Caco-2 (cell line): ENCODE measurements around the gene WDR4. TPM values are rescaled to one million over a fixed set of nuclear protein-coding genes. Genes with fewer than 3 reads are reported as not detected.
"Not testable (repeated sequence)": the region's sequence is repeated elsewhere in the genome, so short reads cannot be mapped to it uniquely, and the experiment has no call there.

Experiments
- BruUV-seq: library from RNA; stranded (reverse); fragments of 400-500 nt; replicated peaks from 2 replicates; lab custom pipeline; 2021; lab: Mats Ljungman, UMichigan
- CTCF ChIA-PET: fragments of 300-600 bp; sonication (Branson Sonifier 250); formaldehyde crosslinking; loops from one replicate; lab custom pipeline; 2022; ENCODE audit warnings: antibody characterized with exemption; lab: Charles Lee
- POLR2A ChIA-PET: fragments of 300-600 bp; sonication (Branson Sonifier 250); formaldehyde crosslinking; loops from one replicate; lab custom pipeline; 2022; ENCODE audit warnings: antibody characterized with exemption; lab: Charles Lee
- DNase-seq, 2 experiments: peaks; one replicate each; pipeline versions ENCODE4 v3.0.0 to v3.0.0-alpha.2; 2020 to 2022
- H3K27me3 ChIP-seq: replicated peaks from 2 replicates; pipeline ENCODE4 v1.6.0; 2011; ENCODE audit warnings: low read length; ENCODE audit not compliant: control insufficient read depth, insufficient read depth
- H3K36me3 ChIP-seq: 2 replicates; pipeline ENCODE4 v1.5.1; 2011; ENCODE audit warnings: low read length; ENCODE audit not compliant: control insufficient read depth, insufficient read depth
- H3K4me1 ChIP-seq: fragments of 250-450 bp; sonication (Bioruptor Pico); 2 replicates; pipeline ENCODE4 v1.5.1; 2020; ENCODE audit warnings: mild to moderate bottlenecking
- H3K4me3 ChIP-seq: 2 replicates; pipeline ENCODE4 v1.5.1; 2011; ENCODE audit warnings: low read depth, mild to moderate bottlenecking, control low read depth, low read length
- H3K9me3 ChIP-seq: fragments of 250-450 bp; sonication (Bioruptor Pico); 2 replicates; pipeline ENCODE4 v1.5.1; 2020; ENCODE audit warnings: mild to moderate bottlenecking, moderate library complexity
- H3K27ac Mint-ChIP-seq: one replicate; pipeline ENCODE4 v1.8.0; 2022; ENCODE audit warnings: mixed read lengths; ENCODE audit not compliant: unreplicated experiment
- H3K27me3 Mint-ChIP-seq: one replicate; pipeline ENCODE4 v1.8.0; 2022; ENCODE audit warnings: mixed read lengths; ENCODE audit not compliant: insufficient read depth, unreplicated experiment
- H3K36me3 Mint-ChIP-seq: one replicate; pipeline ENCODE4 v1.8.0; 2022; ENCODE audit warnings: mild to moderate bottlenecking, mixed read lengths; ENCODE audit not compliant: insufficient read depth, unreplicated experiment
- H3K4me1 Mint-ChIP-seq: one replicate; pipeline ENCODE4 v1.8.0; 2022; ENCODE audit warnings: low read depth, mixed read lengths; ENCODE audit not compliant: unreplicated experiment
- H3K4me3 Mint-ChIP-seq: one replicate; pipeline ENCODE4 v1.8.0; 2022; ENCODE audit warnings: mild to moderate bottlenecking, moderate library complexity, mixed read lengths; ENCODE audit not compliant: unreplicated experiment
- H3K9me3 Mint-ChIP-seq: one replicate; pipeline ENCODE4 v1.8.0; 2022; ENCODE audit warnings: mixed read lengths; ENCODE audit not compliant: unreplicated experiment
- intact Hi-C: fragments of 100-400 bp; cut with micrococcal nuclease; formaldehyde crosslinking; loops from one replicate; pipeline ENCODE4 v1.10.0; 2022; ENCODE audit not compliant: unreplicated experiment
- total RNA-seq: library from RNA; stranded (reverse); gene quantifications from 2 replicates; pipeline ENCODE4 v1.2.3, GENCODE V29; 2022
- TF ChIP-seq, protein P1 (sequence below), 2 experiments: fragments of 200-600 bp in 1 of 2; IDR thresholded peaks; 1 replicate in 1 of 2; 2 replicates in 1 of 2; pipeline versions ENCODE4 v1.5.1 to v1.8.0; 2011 to 2022; ENCODE audit warnings: antibody characterized with exemption in 1 of 2, control low read depth in 1 of 2, inconsistent platforms in 1 of 2, low read depth in 1 of 2, low read length in 1 of 2, mild to moderate bottlenecking in 1 of 2, moderate library complexity in 1 of 2; ENCODE audit not compliant: insufficient read depth in 1 of 2, severe bottlenecking in 1 of 2, unreplicated experiment in 1 of 2

WDR4 gene
- total RNA-seq, 1 experiment from 2014 or later = 35.0 TPM

DNA sequence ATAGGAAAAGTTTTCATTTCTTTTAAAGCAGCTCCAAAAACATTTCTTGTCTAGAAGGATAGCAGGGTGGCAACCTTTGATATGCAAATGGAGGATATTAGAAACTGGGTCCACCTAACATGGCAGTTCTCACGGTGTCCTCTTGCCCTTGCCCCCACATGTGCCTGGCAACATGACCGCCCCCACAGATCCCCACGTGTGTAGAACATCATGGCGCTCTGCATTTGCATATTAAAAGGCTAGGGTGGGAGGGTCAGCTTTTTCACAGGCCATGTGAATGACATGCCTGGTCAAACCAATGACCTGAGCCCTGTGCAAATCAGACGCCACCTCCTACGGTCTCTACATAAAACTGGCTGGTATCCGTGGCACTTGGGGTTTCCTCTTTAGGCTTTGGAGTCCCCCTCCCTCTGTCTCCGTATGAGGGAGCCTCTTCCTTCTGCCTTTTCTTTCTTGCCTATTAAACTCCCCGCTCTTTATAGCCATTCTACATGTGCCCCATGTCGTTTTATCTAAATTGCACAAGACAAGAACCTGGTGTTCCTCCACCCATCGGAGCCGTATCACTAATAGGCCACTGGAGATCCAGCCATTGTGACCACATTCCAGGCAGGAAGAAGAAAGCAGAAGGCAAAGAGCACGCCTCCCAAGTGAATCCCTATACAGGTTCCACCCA lies 71.3 kb downstream of the WDR4 start:
- BruUV-seq = no TSS peak
- DNase-seq = no peak
- Mint-ChIP-seq H3K36me3 (peaks cover 5% of the 10 kb centered on the region), H3K4me3 (peak overlapping the region; percentile 74), H3K4me1 (peaks cover 32% of the 10 kb centered on the region), H3K27me3 (no peaks in the 10 kb centered on the region), H3K27ac (peak overlapping the region; percentile 94), H3K9me3 (peaks cover 23% of the 10 kb centered on the region)
- CTCF ChIA-PET = interaction anchor here (0.8 kb wide), 1 partner anchor 25 kb away, joined by 3 read pairs; no protein-coding TSS in a partner anchor
- Histone ChIP-seq H3K9me3 (no peaks in the 10 kb centered on the region), H3K4me1 (peaks cover 21% of the 10 kb centered on the region), H3K4me3 (no peak overlapping the region), H3K27me3 (no peaks in the 10 kb centered on the region), H3K36me3 (no peaks in the 10 kb centered on the region)
- TF ChIP-seq, protein P1, sequence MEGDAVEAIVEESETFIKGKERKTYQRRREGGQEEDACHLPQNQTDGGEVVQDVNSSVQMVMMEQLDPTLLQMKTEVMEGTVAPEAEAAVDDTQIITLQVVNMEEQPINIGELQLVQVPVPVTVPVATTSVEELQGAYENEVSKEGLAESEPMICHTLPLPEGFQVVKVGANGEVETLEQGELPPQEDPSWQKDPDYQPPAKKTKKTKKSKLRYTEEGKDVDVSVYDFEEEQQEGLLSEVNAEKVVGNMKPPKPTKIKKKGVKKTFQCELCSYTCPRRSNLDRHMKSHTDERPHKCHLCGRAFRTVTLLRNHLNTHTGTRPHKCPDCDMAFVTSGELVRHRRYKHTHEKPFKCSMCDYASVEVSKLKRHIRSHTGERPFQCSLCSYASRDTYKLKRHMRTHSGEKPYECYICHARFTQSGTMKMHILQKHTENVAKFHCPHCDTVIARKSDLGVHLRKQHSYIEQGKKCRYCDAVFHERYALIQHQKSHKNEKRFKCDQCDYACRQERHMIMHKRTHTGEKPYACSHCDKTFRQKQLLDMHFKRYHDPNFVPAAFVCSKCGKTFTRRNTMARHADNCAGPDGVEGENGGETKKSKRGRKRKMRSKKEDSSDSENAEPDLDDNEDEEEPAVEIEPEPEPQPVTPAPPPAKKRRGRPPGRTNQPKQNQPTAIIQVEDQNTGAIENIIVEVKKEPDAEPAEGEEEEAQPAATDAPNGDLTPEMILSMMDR (IDR thresholded peaks at IDR 0.05; ENCODE audit: insufficient read depth in 1 of 2, low read depth in 1 of 2, low read length in 1 of 2, severe bottlenecking in 1 of 2, unreplicated experiment in 1 of 2) = no peak
- intact Hi-C loops = no loop called here
- POLR2A ChIA-PET = no interaction called here

DNA sequence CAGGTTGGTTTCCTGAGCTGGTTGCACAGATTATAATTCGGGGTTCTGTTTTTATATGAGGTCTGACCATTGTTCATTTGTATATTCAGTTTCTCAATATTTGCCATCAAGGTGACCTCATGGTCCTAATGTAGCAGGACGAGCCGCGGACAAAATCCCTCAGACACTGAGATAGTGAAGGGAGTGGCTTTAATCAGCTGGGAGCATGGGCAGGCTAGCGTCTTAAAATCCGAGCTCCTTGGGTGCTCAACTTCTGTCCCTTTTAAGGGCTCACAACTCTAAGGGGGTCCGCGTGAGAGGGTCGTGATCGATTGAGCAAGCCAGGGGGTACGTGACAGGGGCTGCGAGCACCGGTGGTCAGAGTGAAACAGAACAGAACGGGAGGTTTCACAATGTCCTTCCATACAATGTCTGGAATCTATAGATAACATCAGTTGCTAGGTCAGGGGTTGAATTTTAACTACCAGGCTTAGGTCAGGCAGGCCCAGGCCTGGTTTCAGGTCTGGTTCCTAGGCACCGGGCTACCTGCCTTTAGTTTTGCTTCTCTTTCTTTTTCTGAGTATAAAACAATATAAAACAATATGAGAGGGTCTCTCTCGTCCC lies 71.9 kb downstream of the WDR4 start:
- Mint-ChIP-seq H3K9me3 (peaks cover 23% of the 10 kb centered on the region), H3K27ac (peak overlapping the region; percentile 94), H3K4me3 (peak overlapping the region; percentile 74), H3K4me1 (peaks cover 32% of the 10 kb centered on the region)
- intact Hi-C loops, H3K4me3 ChIP-seq, POLR2A ChIA-PET, H3K36me3 Mint-ChIP-seq, H3K9me3 ChIP-seq, H3K36me3 ChIP-seq, H3K27me3 ChIP-seq, H3K27me3 Mint-ChIP-seq: not testable (repeated sequence)
- H3K4me1 ChIP-seq = peaks cover 21% of the 10 kb centered on the region
- TSS peak; percentile 98 for BruUV-seq
- CTCF ChIA-PET = interaction anchor here (0.8 kb wide), 1 partner anchor 26 kb away, joined by 3 read pairs; no protein-coding TSS in a partner anchor
- DNase-seq = peak; percentile 61 to 70

DNA sequence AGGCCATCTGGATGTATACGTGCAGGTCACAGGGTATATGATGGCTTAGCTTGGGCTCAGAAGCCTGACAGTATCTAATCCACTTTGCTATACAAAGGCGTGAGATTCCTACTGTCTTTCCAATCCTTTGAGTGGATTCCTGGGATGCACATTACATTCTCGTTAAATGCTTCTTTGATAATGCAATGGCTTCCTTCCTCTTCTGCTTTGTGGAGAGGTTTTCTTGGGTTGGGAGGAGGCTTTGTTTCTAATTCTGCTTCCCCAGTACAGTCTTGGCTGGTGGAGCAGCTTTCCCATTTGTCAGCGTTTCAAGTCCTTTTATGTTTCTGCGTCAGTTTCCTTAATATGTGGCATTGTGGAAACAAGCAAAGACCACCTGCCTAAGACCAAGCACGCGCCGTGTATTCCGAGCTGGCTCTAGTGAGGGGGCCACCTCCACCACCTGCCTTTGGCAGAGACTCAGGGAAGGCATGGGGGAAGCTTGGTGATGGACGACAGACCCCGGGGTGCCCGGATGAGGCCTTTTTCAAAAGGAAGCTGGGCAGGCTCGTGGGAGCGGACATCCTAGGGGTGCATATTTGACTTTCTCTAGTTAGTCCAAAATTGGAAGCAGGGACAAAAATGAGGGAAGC lies 72.7 kb downstream of the WDR4 start:
- no peaks in the 10 kb centered on the region for H3K9me3 ChIP-seq
- H3K4me3 ChIP-seq = no peak overlapping the region
- no peaks in the 10 kb centered on the region for H3K27me3 ChIP-seq
- intact Hi-C loops = no loop called here
- H3K27ac Mint-ChIP-seq = peak overlapping the region; percentile 94
- DNase-seq = no peak
- peaks cover 32% of the 10 kb centered on the region for H3K4me1 Mint-ChIP-seq
- peaks cover 26% of the 10 kb centered on the region for H3K4me1 ChIP-seq
- H3K4me3 Mint-ChIP-seq = peak overlapping the region; percentile 74
- H3K36me3 ChIP-seq = no peaks in the 10 kb centered on the region
- H3K36me3 Mint-ChIP-seq = peaks cover 5% of the 10 kb centered on the region
- POLR2A ChIA-PET = no interaction called here
- no peaks in the 10 kb centered on the region for H3K27me3 Mint-ChIP-seq
- CTCF ChIA-PET = no interaction called here
- TF ChIP-seq, protein P1 (IDR thresholded peaks at IDR 0.05; ENCODE audit: insufficient read depth in 1 of 2, low read depth in 1 of 2, low read length in 1 of 2, severe bottlenecking in 1 of 2, unreplicated experiment in 1 of 2) = no peak
- peaks cover 23% of the 10 kb centered on the region for H3K9me3 Mint-ChIP-seq
- no TSS peak for BruUV-seq

DNA sequence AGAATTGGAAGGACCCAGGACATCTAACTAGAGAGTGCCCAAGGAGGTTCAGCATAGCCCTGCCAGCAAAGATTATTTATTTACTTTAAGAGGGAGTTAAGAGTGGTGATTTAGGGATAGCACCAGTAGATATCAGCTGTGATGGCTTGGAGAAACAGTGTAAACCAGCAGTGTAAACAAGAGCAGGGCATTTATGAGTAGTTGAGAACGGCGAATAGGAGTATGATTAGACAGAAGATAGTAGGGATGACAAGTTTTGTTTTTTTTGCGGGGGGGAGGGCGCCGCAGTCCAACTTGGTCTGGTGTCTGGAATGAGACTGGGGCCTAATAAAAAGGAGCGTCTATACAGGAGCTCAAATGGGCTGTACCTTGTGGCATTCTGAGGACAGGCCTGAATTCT lies 77.7 kb downstream of the WDR4 start:
- H3K4me1 ChIP-seq = peaks cover 13% of the 10 kb centered on the region
- H3K9me3 Mint-ChIP-seq = peaks cover 14% of the 10 kb centered on the region
- H3K4me1 Mint-ChIP-seq = peaks cover 18% of the 10 kb centered on the region
- H3K27me3 Mint-ChIP-seq, H3K27me3 ChIP-seq, H3K36me3 Mint-ChIP-seq, H3K4me3 Mint-ChIP-seq, H3K4me3 ChIP-seq, intact Hi-C loops, H3K27ac Mint-ChIP-seq, POLR2A ChIA-PET, H3K9me3 ChIP-seq, BruUV-seq, CTCF ChIA-PET, H3K36me3 ChIP-seq: not testable (repeated sequence)
- DNase-seq = peak; percentile 32 to 47
